Gastroesophageal sphincter (tissue), 3 donors: ENCODE results near the gene PPIF.

Experiments
- CTCF ChIP-seq, 4 experiments: fragments of 200-600 bp in 2 of 4; fragments of 450-650 bp in 2 of 4; sonication (generic) in 1 of 4; IDR thresholded peaks; one replicate each; pipeline ENCODE4 v1.5.1; 2017 to 2019; ENCODE audit warnings: antibody characterized with exemption in 4 of 4, mild to moderate bottlenecking in 2 of 4, moderate library complexity in 2 of 4
- EP300 ChIP-seq: sonication (generic); formaldehyde crosslinking; IDR thresholded peaks from one replicate; pipeline ENCODE4 v1.6.1; 2017; ENCODE audit warnings: antibody characterized with exemption, mild to moderate bottlenecking

DNA sequence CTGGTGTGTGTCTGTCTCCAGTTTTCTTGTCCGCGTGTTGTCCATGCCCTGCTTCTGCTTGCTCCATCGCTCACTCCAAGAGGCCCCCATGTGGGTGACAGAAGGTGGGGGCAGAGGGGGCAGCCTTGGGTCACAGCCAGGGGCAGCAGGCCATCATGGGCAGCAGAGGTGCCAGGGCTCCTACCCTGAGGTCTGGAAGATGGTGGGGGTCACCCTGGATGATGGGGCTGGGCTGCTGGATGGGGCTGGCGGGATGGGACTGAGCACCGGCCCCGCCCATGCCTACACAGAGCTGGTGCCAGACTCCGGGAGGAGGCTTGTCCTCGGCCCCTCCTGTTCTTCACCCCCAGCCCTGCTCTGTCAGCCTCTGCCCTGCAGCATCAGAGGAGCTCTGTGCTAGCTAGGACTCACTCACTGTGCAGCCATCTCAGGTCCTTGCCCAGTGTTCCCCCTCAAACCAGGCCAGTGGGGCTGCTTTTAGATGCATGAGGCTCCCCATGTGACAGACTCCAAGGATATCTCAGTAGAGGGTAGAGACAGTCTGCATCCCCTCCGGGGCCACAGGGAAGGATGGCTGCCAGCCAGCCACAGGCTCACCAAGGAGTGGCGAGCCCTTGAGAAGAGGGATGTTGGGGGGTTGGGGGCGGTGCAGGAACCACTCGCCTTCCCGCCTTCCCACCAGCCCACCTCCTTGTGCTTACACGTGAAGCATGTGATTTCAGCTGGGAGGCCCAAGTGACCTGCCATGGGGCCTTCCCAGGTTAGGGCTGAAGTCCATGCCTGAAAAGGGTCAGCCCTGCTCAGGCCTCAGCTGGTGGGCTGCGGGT, 35.5 kb upstream of the PPIF start:
- TF ChIP-seq CTCF (IDR thresholded peaks at IDR 0.05) (no peak), EP300 (no peak)
